ENCODE results near the gene SLC6A18.

The SLC6A18 gene

GRCh38 chr5:1225081-1225480 is at the start of gene SLC6A18:
Gene SLC6A18, plus strand, starts transcription at chr5:1225381. Its CDS starts 97 bp downstream, at chr5:1225478.
- no peak for DNase-seq
- TF ChIP-seq POLR2A (IDR thresholded peaks at IDR 0.05; ENCODE audit: low read length) (no peak), GATA1 (IDR thresholded peaks at IDR 0.05; ENCODE audit: low read depth, low read length) (no peak)

GRCh38 chr5:1175801-1176472 is 49.2 kb upstream of the SLC6A18 start:
- TF ChIP-seq GATA1 (IDR thresholded peaks at IDR 0.05; ENCODE audit: low read depth, low read length), result no peak
- no peak for TF ChIP-seq POLR2A (IDR thresholded peaks at IDR 0.05; ENCODE audit: low read length)

GRCh38 chr5:1176473-1177391 is 48.4 kb upstream of the SLC6A18 start:
- TF ChIP-seq POLR2A (IDR thresholded peaks at IDR 0.05; ENCODE audit: low read length) (no peak), GATA1 (IDR thresholded peaks at IDR 0.05; ENCODE audit: low read depth, low read length) (no peak)
- no peak for DNase-seq

More at GRCh38 chr5:1175801-1176472, 49.2 kb upstream of the SLC6A18 start:
- DNase-seq, result no peak

DNA sequence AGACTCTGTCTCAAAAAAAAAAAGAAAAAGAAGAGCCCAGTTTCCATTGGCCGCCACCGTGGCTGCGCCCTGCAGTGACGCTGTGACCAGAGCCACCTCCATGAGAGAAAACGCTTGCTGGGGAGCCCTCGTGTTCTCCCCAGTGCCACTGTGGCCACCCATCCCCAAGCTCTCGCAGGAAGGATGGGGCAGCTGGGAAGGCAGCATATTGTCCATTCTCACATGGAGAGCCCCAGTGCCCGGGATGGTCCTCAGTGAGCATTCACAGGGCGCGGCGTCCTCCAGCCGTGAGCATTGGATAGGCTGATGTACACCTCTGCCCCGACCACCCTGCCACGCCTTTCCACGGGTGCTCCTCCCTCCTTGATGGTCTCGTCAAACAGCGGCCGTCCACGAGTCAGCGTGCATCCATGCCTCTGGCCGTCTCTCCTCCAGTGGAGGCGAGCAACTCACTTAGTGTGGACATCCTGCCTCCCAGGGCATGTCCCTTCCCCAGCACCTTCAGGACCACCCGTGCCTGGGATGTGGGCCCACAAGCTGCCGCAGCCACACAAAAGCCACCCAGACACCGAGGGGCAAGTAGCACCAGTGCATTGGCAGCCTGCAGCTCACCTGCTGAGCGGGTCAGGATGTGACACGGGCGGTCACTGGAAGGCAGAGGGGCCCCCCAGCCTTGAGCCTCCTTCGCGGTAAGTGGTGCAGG is 47.2 kb upstream of the SLC6A18 start:
- DNase-seq, result no peak
- no peak for TF ChIP-seq POLR2A (IDR thresholded peaks at IDR 0.05; ENCODE audit: low read length)
- TF ChIP-seq GATA1 (IDR thresholded peaks at IDR 0.05; ENCODE audit: low read depth, low read length), result no peak

DNA sequence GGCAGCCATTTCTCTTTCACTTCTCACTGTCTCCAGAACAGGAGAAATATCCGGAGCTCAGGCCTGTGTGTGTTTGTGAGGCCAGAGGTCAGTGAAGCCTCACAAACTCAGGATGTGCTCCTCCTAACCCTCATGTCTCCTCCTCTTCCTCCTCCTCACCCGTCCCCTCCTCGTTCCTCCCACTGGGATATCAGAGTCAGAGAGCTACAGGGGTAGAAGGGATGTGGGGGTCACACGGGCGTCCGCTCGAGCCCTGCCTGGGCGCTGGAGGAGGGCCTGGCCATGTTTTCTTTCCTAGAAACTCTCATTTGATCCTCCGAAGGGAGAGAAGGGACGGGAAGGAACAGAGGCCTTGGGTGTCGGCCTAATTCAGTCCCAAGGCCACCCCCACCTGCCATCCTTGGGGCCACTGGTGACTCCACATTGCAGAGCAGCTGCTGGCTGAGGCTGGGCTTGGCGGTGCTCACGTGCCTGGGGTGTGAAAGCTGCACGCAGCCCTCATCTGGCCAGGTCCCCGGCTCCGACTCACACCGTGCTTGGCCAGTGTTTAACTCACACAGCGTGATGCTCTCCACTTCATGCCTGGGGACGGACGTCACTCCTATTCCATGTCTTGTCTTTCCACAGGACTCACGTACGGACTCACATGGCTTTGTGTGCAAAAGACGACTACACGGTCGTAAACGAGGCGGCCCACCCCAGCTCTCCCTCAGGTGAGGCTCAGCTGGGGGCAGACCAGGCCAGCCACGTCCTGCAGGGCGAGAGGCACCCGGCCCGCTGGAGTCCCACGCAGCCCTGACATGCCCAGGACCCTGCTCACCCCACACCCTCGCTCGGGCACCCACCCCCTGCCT is 46.4 kb upstream of the SLC6A18 start:
- DNase-seq, result no peak
- TF ChIP-seq POLR2A (IDR thresholded peaks at IDR 0.05; ENCODE audit: low read length) (no peak), GATA1 (IDR thresholded peaks at IDR 0.05; ENCODE audit: low read depth, low read length) (no peak)

- no peak for DNase-seq
- no peak for TF ChIP-seq POLR2A (IDR thresholded peaks at IDR 0.05; ENCODE audit: low read length)
- no peak for TF ChIP-seq GATA1 (IDR thresholded peaks at IDR 0.05; ENCODE audit: low read depth, low read length)
These were observed 45.8 kb upstream of the SLC6A18 start for GRCh38 chr5:1179383-1179715.

- no peak for DNase-seq
- no peak for TF ChIP-seq GATA1 (IDR thresholded peaks at IDR 0.05; ENCODE audit: low read depth, low read length)
- TF ChIP-seq POLR2A (IDR thresholded peaks at IDR 0.05; ENCODE audit: low read length), result no peak
These were observed 45.1 kb upstream of the SLC6A18 start for GRCh38 chr5:1180096-1180495.

GRCh38 chr5:1180841-1181271 is 44.3 kb upstream of the SLC6A18 start:
- DNase-seq, result no peak
- no peak for TF ChIP-seq GATA1 (IDR thresholded peaks at IDR 0.05; ENCODE audit: low read depth, low read length)
- TF ChIP-seq POLR2A (IDR thresholded peaks at IDR 0.05; ENCODE audit: low read length), result no peak

DNA sequence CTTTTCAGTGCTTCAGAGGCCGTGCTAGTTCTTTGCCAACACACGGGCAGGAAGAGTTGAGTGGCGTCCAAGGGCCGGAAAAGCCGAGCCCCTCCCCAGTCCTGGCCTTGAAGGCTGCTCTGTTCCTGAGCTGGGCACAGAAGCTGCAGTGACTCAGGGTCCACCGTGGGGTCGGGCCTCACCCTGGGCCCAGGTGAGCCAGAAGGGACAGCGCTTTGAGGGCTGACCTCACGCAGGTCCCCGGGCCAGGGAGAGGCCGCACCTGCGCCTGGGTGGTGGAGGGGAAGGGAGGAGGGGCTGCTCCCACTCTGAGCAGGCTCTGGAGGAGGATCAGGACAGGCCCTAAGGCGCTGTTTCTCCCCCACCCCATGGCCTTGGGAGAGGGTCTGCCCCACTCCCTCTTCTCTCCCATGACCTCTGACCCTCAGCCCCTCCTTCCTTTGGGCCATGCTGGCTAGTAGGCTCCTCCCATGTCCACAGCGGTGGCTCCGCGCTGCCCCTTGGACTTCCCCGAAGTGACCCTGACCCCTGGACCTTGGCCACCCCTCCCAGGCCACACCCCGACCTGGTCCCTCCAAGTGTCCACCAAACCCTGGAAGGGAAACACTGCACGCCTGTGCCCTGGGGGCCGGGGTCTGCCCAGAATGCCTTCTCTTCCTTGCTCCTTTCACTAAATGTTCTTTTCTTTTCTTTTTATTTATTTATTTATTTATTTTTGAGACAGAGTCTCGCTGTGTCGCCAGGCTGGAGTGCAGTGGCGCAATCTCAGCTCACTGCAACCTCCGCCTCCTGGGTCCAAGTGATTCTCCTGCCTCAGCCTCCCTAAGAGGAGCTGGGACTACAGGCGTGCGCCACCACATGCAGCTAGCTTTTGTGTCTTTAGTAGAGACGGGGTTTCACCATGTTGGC is 43.5 kb upstream of the SLC6A18 start:
- TF ChIP-seq POLR2A (IDR thresholded peaks at IDR 0.05; ENCODE audit: low read length), result no peak
- TF ChIP-seq GATA1 (IDR thresholded peaks at IDR 0.05; ENCODE audit: low read depth, low read length), result no peak
- DNase-seq, result no peak

DNA sequence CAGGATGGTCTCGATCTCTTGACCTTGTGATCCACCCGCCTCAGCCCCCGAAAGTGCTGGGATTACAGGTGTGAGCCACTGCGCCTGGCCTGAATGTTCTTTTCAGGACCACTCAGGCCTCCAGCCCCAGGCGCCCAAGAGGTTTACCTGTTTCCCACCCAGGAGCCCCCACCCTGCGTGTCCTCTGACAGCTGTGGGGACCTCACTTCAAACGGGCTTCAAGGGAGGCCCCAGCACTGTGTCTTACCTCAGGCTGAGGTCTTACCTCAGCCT is 42.9 kb upstream of the SLC6A18 start:
- DNase-seq, result no peak
- TF ChIP-seq GATA1 (IDR thresholded peaks at IDR 0.05; ENCODE audit: low read depth, low read length) (no peak), POLR2A (IDR thresholded peaks at IDR 0.05; ENCODE audit: low read length) (no peak)

- TF ChIP-seq GATA1 (IDR thresholded peaks at IDR 0.05; ENCODE audit: low read depth, low read length) (no peak), POLR2A (IDR thresholded peaks at IDR 0.05; ENCODE audit: low read length) (no peak)
- no peak for DNase-seq
These were observed 42.4 kb upstream of the SLC6A18 start for GRCh38 chr5:1182633-1183423.
